SK-N-SH (cell line): ENCODE data around the gene SFSWAP. TPM values are rescaled to one million over a fixed set of nuclear protein-coding genes. Genes with fewer than 3 reads are reported as not detected.

ENCODE experiments used
- CTCF ChIA-PET: fragments of 300-600, 350-600 bp; formaldehyde crosslinking; extraction: SDS; loops from one replicate; lab custom pipeline; 2021; lab: Yijun Ruan, JAX
- POLR2A ChIA-PET: fragments of 350-600 bp; sonication (Branson Sonifier 250); formaldehyde crosslinking; extraction: SDS; loops from one replicate; lab custom pipeline; 2020; ENCODE audit warnings: antibody characterized with exemption, inconsistent platforms; lab: Yijun Ruan, JAX
- DNase-seq: peaks from one replicate; pipeline ENCODE4 v3.0.0; 2012
- H2AFZ ChIP-seq: fragments of 200-600 bp; sonication (generic); 2 replicates; pipeline ENCODE4 v1.8.1; 2016; ENCODE audit warnings: antibody characterized with exemption, mild to moderate bottlenecking, low read depth
- H3F3A ChIP-seq: fragments of 200-600 bp; sonication (generic); replicated peaks from 2 replicates; pipeline ENCODE3; 2016; ENCODE audit warnings: antibody characterized with exemption, mild to moderate bottlenecking; ENCODE audit not compliant: insufficient read depth
- H3K27ac ChIP-seq, 2 experiments: fragments of 200-500 bp in 1 of 2; fragments of 200-600 bp in 1 of 2; sonication (Bioruptor generic) in 1 of 2; sonication (generic), shearing (Covaris generic) in 1 of 2; 2 replicates each; pipeline versions ENCODE4 v1.5.1 to v1.6.1; 2014 to 2016; ENCODE audit warnings: low read depth in 2 of 2, inconsistent platforms in 1 of 2, low read length in 1 of 2, mild to moderate bottlenecking in 1 of 2, mixed read lengths in 1 of 2
- H3K27me3 ChIP-seq: fragments of 200-600 bp; sonication (generic), shearing (Covaris generic); 2 replicates; pipeline ENCODE4 v1.6.1; 2016; ENCODE audit warnings: mixed run types; ENCODE audit not compliant: insufficient read depth
- H3K36me3 ChIP-seq, 2 experiments: fragments of 200-500 bp in 1 of 2; fragments of 200-600 bp in 1 of 2; sonication (Bioruptor generic) in 1 of 2; sonication (generic) in 1 of 2; replicated peaks in 1 of 2; 2 replicates each; pipeline versions ENCODE3 to v1.5.1; 2014 to 2016; ENCODE audit warnings: low read length in 1 of 2, mild to moderate bottlenecking in 1 of 2; ENCODE audit not compliant: insufficient read depth in 2 of 2, control insufficient read depth in 1 of 2
- H3K4me1 ChIP-seq, 2 experiments: fragments of 200-500 bp in 1 of 2; fragments of 200-600 bp in 1 of 2; sonication (Bioruptor generic) in 1 of 2; sonication (generic), shearing (Covaris generic) in 1 of 2; 2 replicates each; pipeline versions ENCODE4 v1.5.1 to v1.6.1; 2014 to 2016; ENCODE audit warnings: low read depth in 1 of 2, low read length in 1 of 2, mixed run types in 1 of 2; ENCODE audit not compliant: insufficient read depth in 2 of 2, control insufficient read depth in 1 of 2
- H3K4me2 ChIP-seq: fragments of 200-600 bp; sonication (generic), shearing (Covaris generic); 2 replicates; pipeline ENCODE4 v1.6.1; 2017; ENCODE audit warnings: mixed run types
- H3K4me3 ChIP-seq, 2 experiments: fragments of 200-500 bp in 1 of 2; fragments of 200-600 bp in 1 of 2; sonication (Bioruptor generic) in 1 of 2; sonication (generic), shearing (Covaris generic) in 1 of 2; 2 replicates each; pipeline versions ENCODE4 v1.5.1 to v1.8.1; 2014 to 2016; ENCODE audit warnings: low read depth in 2 of 2, inconsistent platforms in 1 of 2, low read length in 1 of 2, mild to moderate bottlenecking in 1 of 2, mixed read lengths in 1 of 2, moderate library complexity in 1 of 2
- H3K79me2 ChIP-seq: fragments of 200-600 bp; sonication (generic); 2 replicates; pipeline ENCODE4 v1.8.1; 2017; ENCODE audit warnings: mild to moderate bottlenecking; ENCODE audit not compliant: insufficient read depth
- H3K9ac ChIP-seq: fragments of 200-600 bp; sonication (generic); 2 replicates; pipeline ENCODE4 v1.6.1; 2017; ENCODE audit warnings: mixed run types
- H3K9me2 ChIP-seq: fragments of 200-600 bp; sonication (generic); 2 replicates; pipeline ENCODE4 v1.6.1; 2017; ENCODE audit warnings: mixed run types
- H3K9me3 ChIP-seq: fragments of 200-600 bp; sonication (generic); 2 replicates; pipeline ENCODE4 v1.6.1; 2017; ENCODE audit warnings: mixed run types, mild to moderate bottlenecking, moderate library complexity
- H4K20me1 ChIP-seq: fragments of 200-600 bp; sonication (generic); 2 replicates; pipeline ENCODE4 v1.6.1; 2017; ENCODE audit warnings: mild to moderate bottlenecking, mixed run types; ENCODE audit not compliant: insufficient read depth
- CHD2 ChIP-seq: fragments of 150-350 bp; IDR thresholded peaks from 2 replicates; pipeline ENCODE4 v1.6.1; 2018; ENCODE audit warnings: low read length; ENCODE audit not compliant: partially characterized antibody
- EP300 ChIP-seq, 2 experiments: IDR thresholded peaks; 2 replicates each; pipeline versions ENCODE4 v1.4.0 to v1.6.1; 2012; ENCODE audit warnings: borderline replicate concordance in 1 of 2, low read depth in 1 of 2, low read length in 1 of 2
- FOXJ3 ChIP-seq: sonication (generic); formaldehyde crosslinking; IDR thresholded peaks from 2 replicates; pipeline ENCODE4 v1.5.1; 2020; ENCODE audit warnings: mild to moderate bottlenecking, missing genetic modification reagents
- GABPA ChIP-seq: IDR thresholded peaks from 2 replicates; pipeline ENCODE4 v1.4.0; 2012; ENCODE audit warnings: low read depth, mild to moderate bottlenecking
- GATA2 ChIP-seq: sonication (generic); formaldehyde crosslinking; IDR thresholded peaks from 2 replicates; pipeline ENCODE4 v1.5.0; 2020; ENCODE audit warnings: mild to moderate bottlenecking, missing genetic modification reagents
- JUND ChIP-seq: IDR thresholded peaks from 2 replicates; pipeline ENCODE4 v1.4.0; 2012
- MAX ChIP-seq: IDR thresholded peaks from 2 replicates; pipeline ENCODE4 v1.4.0; 2012; ENCODE audit warnings: low read depth
- MEF2A ChIP-seq: IDR thresholded peaks from 2 replicates; pipeline ENCODE4 v1.4.0; 2012; ENCODE audit warnings: low read depth, borderline replicate concordance
- MXI1 ChIP-seq: IDR thresholded peaks from 2 replicates; pipeline ENCODE4 v1.6.1; 2012; ENCODE audit warnings: mild to moderate bottlenecking, low read depth, low read length, improper control_type of control experiment
- PBX3 ChIP-seq: IDR thresholded peaks from 2 replicates; pipeline ENCODE4; 2012
- RCOR1 ChIP-seq: fragments of 150-350 bp; IDR thresholded peaks from 2 replicates; pipeline ENCODE4 v1.6.1; 2017; ENCODE audit warnings: antibody characterized with exemption, low read length
- REST ChIP-seq: IDR thresholded peaks from 2 replicates; pipeline ENCODE4 v1.6.1; 2012; ENCODE audit warnings: mild to moderate bottlenecking, low read depth, low read length, moderate library complexity
- RFX5 ChIP-seq: IDR thresholded peaks from 2 replicates; pipeline ENCODE4 v1.6.1; 2012; ENCODE audit warnings: mild to moderate bottlenecking, improper control_type of control experiment, low read length
- SIN3A ChIP-seq: IDR thresholded peaks from 2 replicates; pipeline ENCODE4 v1.6.1; 2012; ENCODE audit warnings: low read depth, mild to moderate bottlenecking, low read length, moderate library complexity, borderline replicate concordance
- TAF1 ChIP-seq: IDR thresholded peaks from 2 replicates; pipeline ENCODE4 v1.6.1; 2012; ENCODE audit warnings: low read depth, mild to moderate bottlenecking, low read length, moderate library complexity, borderline replicate concordance
- TCF12 ChIP-seq: IDR thresholded peaks from 2 replicates; pipeline ENCODE4 v1.4.0; 2012
- USF2 ChIP-seq: fragments of 150-350 bp; IDR thresholded peaks from 2 replicates; pipeline ENCODE4 v1.6.1; 2017; ENCODE audit warnings: antibody characterized with exemption, low read length, low read depth, borderline replicate concordance
- WGBS: methylation state at CpG from one replicate; pipeline ENCODE4 v1.1.6; 2017; ENCODE audit warnings: low lambda C conversion rate; 5-methylcytosine and 5-hydroxymethylcytosine counted together
- polyA plus RNA-seq, 3 experiments: library from polyadenylated mRNA; depleted of rRNA; stranded (reverse); fragments of >200 nt; gene quantifications; 2 replicates each; pipeline ENCODE4 v1.2.3, GENCODE V29; 2012

Gene SFSWAP
- polyA plus RNA-seq, 1 of the 3 experiments (the other 2 are of a cell fraction), result 27.9 TPM

- DNase-seq, result no peak
- Histone ChIP-seq H3K36me3 (peaks cover 0 to 35% of the 10 kb centered on the region in 2 experiments), H2AFZ (no peak overlapping the region), H4K20me1 (no peaks in the 10 kb centered on the region), H3K4me1 (peaks cover 0 to 3% of the 10 kb centered on the region in 2 experiments; a peak in 1 of 4 replicates), H3K4me2 (no peak overlapping the region), H3K27me3 (no peaks in the 10 kb centered on the region), H3K79me2 (no peaks in the 10 kb centered on the region), H3K9me2 (no peaks in the 10 kb centered on the region), H3K27ac (no peak overlapping the region), H3F3A (no peaks in the 10 kb centered on the region), H3K4me3 (no peak overlapping the region), H3K9me3 (no peaks in the 10 kb centered on the region), H3K9ac (no peak overlapping the region)
- POLR2A ChIA-PET, result no interaction called here
- TF ChIP-seq RFX5, result no peak
- TF ChIP-seq GATA2 (CRISPR knock-in tag), result no peak
- no peak for TF ChIP-seq SIN3A
- no peak for TF ChIP-seq MAX
- TF ChIP-seq EP300 (IDR thresholded peaks at IDR 0.05; ENCODE audit: borderline replicate concordance in 1 of 2, low read depth in 1 of 2, low read length in 1 of 2), result no peak
- TF ChIP-seq TCF12, result no peak
- no peak for TF ChIP-seq PBX3
- TF ChIP-seq GABPA, result no peak
- no peak for TF ChIP-seq TAF1
- TF ChIP-seq JUND, result no peak
- TF ChIP-seq RCOR1, result no peak
- no peak for TF ChIP-seq MEF2A
- TF ChIP-seq FOXJ3 (CRISPR knock-in tag), result no peak
- CTCF ChIA-PET, result no interaction called here
- WGBS, result 95% methylated on average over 14 of the region's 21 CpGs
These were observed 88.3 kb downstream of the SFSWAP start for GRCh38 chr12:131799195-131799594.

GRCh38 chr12:131799828-131800593 is 89.1 kb downstream of the SFSWAP start:
- POLR2A ChIA-PET, result no interaction called here

More at GRCh38 chr12:131799828-131800593, 89.1 kb downstream of the SFSWAP start:
- Histone ChIP-seq H3K79me2 (no peaks in the 10 kb centered on the region), H3K27ac (no peak overlapping the region), H4K20me1 (no peaks in the 10 kb centered on the region), H3F3A (no peaks in the 10 kb centered on the region), H2AFZ (no peak overlapping the region), H3K9ac (no peak overlapping the region), H3K9me3 (no peaks in the 10 kb centered on the region), H3K4me1 (peaks cover 0 to 3% of the 10 kb centered on the region in 2 experiments; a peak in 1 of 4 replicates), H3K4me2 (no peak overlapping the region), H3K9me2 (no peaks in the 10 kb centered on the region), H3K4me3 (no peak overlapping the region), H3K27me3 (no peaks in the 10 kb centered on the region), H3K36me3 (peaks cover 0 to 30% of the 10 kb centered on the region in 2 experiments)
- CTCF ChIA-PET, result interaction anchor here (0.8 kb wide), 1 partner anchor 36 kb away, joined by 4 read pairs; no protein-coding TSS in a partner anchor
- WGBS, result 98% methylated on average over 19 of the region's 29 CpGs
- no peak for DNase-seq
- TF ChIP-seq MXI1, result no peak
- TF ChIP-seq USF2, result no peak
- no peak for TF ChIP-seq CHD2
- no peak for TF ChIP-seq JUND
- no peak for TF ChIP-seq REST
- TF ChIP-seq, all 33 proteins: peak for 0
